GM19328 (cell line): ENCODE data around the gene TCL1B.
"Not testable (repeated sequence)": the region's sequence is repeated elsewhere in the genome, so short reads cannot be mapped to it uniquely, and the experiment has no call there.

Experiments used
- ATAC-seq: cut with Tn5 transposase; IDR thresholded peaks from one replicate; pipeline ENCODE4 v1.9.1; 2021; ENCODE audit warnings: mild to moderate bottlenecking, moderate library complexity; ENCODE audit not compliant: unreplicated experiment

Gene TCL1B, protein sequence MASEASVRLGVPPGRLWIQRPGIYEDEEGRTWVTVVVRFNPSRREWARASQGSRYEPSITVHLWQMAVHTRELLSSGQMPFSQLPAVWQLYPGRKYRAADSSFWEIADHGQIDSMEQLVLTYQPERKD

GRCh38 chr14:95685978-95686922, at the start of gene TCL1B:
TSS of gene TCL1B (plus strand) at chr14:95686426. CDS start at chr14:95686468, 42 bp downstream.
- no peak for ATAC-seq

GRCh38 chr14:95644981-95645380, 41.2 kb upstream of the TCL1B start:
- ATAC-seq: no peak

GRCh38 chr14:95645389-95645996, 40.7 kb upstream of the TCL1B start:
- ATAC-seq: no peak

DNA sequence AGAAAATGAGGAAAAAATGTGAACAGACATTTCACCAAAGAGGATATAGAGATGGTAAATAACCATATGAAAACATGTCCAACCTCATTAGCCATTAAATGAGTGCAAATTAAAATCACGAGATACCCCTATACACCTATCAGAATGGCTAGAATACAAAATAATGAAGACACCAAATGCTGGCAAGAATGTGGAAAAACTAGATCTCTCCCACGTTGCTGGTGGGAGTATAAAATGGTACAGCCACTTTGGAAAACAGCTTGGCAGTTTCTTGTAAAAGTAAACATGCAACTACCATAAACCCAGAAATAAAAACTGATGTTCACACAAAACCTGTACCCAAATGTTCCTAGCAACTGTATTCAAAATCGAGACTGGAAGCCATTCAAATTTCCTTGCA, 38.3 kb upstream of the TCL1B start:
- ATAC-seq: no peak

DNA sequence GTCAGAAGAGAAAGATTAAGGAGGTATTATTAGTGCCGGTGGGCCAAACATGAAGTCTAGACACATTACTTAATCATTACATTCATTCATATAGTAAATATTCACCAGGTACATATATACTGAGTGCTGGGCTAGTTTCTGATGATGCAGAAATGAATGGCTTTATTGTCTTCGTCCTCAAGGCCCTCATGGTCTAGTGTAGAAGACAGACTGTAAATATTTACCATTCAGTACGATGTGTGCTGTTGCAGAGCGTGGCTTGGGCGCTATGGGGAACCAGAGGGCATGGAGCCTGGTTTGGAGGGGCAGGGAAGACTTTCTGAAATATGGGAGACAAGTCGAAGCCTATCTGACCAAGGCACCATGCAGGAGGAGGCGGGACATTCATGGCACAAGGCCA, 37.0 kb upstream of the TCL1B start:
- no peak for ATAC-seq

DNA sequence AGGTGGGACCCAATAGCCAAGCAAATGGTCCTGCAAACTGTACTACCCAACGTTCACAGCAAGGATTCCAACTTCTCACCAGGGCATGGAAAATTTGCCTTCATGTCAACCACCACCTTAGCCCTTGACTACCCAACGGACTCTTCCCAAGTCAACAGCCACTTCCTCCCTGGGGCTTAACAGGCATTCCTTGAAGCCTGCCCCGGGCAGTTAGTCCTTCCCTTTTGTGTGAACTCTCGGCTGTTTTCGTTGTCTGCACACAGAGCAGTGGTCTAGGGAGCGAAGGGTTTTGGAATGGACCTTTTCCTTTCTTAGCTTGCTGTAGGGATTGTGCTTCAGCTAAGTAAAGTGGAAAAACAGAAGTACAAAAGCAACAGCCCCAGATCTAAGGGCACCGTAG, 35.2 kb upstream of the TCL1B start:
- ATAC-seq: no peak

- no peak for ATAC-seq
Observed at GRCh38 chr14:95651821-95652583, 34.2 kb upstream of the TCL1B start.

DNA sequence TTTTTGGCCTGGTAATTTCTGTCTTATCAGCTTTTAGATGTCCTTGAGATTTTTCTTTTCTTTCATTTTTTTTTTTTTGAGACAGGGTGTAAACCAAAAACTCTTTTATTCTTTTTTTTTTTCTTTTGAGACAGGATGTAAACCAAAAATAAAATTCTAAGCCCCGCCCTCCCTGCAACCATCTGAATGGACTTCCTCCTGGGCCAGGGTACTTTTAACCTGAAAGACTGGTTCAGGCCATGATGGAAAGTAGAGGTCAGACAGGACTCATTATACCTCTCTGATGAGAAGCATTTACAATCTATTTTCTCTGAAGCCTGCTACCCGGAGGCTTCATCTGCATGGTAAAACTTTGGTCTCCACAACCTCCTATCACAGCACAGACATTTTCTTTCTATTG, 33.5 kb upstream of the TCL1B start:
- no peak for ATAC-seq

- ATAC-seq: no peak
Observed at GRCh38 chr14:95655461-95655860, 30.8 kb upstream of the TCL1B start.

GRCh38 chr14:95656634-95657033, 29.6 kb upstream of the TCL1B start:
- no peak for ATAC-seq

DNA sequence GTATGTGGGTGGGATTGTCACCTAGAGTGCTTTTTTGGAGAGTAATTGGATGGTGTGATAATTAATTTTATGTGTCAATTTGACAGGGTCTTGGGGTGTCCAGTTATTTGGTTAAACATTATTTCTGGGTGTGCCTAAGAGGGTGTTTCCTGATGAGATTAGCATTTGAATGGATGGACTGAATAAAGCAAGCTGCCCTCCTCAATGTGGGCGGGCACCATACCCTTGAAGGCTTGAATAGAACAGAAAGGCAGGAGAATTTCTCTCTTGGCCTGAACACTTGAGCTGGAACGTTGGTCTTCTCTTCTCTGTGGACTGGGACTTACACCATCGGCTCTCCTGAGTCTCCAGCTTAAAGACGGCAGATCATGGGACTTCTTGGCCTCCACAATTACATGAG, 28.8 kb upstream of the TCL1B start:
- no peak for ATAC-seq

DNA sequence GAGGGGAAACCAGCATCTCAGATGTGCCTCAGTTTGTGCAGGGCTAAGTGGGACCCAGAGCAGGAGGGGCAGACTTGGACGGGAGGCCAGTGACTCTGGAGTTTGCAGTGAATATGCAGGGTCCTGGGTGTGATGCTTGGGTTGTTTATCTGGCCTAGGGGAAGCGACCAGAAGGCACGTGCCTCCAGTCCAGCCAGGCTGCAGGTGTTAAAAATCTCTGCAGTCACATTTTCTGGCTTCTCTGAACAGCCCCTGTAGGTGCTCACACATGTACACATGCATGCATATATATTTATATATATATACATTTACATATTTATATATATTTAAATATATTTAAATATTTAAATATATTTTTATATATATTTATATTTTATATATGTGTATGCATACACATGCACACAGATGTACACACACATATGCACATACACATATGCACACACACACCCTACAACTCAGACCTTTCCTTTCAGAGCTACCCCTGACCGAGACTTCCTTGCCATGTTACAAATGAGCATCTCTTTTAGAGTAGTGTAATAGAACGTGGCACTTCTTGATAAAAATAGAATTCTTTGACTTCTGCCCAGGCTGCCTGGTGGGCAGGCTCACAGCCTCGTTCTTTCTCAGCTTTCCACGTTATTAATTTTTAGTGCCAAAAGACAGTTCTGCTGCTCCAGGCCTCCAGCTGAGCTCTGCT, 26.8 kb upstream of the TCL1B start:
- ATAC-seq: no peak

GRCh38 chr14:95659990-95660385, 26.2 kb upstream of the TCL1B start:
- no peak for ATAC-seq

DNA sequence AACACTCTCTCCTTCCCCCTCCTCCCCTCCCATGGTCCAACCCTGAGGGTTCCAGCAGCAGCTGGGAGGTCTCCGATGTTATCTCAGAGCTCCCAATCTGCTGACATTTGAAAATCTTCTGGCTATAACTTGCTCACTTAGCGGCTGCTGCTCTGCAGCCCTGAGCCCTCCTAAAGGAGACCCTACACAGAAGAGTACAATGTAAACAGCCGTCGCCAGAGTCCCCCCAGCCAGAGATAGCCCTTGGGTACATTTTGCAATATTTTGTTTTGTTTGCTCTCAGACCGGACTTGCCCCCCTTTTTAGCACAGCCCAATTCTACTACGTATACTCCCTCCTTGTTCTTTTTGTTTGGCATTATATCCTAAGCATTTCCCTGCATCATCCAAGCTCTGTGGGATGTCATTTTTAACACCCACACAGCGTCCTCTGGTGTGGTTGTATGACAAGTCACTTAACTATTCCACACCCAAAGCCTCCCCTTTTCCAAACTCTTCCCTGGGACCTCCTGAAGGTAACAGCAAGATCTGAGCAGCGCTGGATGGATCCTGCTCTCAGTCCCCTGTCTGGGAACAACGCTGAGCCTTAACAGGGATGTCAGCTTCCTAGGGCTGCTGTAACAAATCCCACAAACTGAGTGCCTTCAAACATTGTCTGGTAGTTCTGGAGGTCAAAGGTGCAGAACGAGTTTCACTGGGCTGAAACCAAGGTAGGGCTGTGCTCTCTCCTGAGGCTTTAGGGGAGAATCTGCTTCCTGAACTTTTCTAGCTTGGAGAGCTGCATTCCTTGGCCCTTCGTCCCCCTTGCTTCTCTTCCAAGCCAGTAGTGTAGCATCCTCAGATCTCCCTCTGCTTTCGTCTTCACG, 25.3 kb upstream of the TCL1B start:
- no peak for ATAC-seq

DNA sequence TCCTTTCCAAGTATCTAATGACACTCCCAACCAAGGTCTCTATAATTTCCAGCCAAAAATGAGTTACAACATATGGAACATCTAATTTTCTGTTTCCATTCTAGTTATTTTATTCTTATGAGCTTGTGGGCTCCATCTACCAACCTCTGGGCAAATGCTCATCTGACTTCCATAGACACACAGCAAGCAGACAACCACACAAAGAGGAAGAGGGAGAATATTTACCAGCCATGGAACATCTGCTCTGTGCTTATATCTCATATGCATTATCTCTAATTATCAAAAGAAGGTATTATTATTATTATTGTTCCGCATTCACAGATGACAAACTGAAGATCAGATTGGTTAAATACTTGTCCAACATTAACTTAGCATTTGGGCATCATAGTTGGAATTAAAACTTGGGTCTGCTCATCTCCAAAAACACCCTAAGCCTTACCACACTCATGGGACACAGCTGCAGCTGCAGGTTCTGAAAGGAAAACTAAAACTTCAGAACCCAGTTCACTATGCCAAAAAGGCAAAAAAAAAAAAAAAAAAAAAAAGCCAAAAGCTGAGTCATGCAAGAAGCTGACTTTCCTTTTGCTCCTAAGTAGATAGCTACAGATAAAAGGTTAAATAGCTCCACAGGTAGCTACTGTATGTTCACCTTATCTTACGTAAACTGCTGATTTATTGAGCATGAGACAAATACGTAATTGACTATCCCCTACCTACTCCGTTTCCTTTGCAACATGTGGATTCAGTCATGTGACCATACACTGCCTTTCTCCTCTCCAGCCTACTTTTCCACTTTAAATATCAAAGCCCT, 23.6 kb upstream of the TCL1B start:
- no peak for ATAC-seq

GRCh38 chr14:95663226-95663797, 22.9 kb upstream of the TCL1B start:
- no peak for ATAC-seq

DNA sequence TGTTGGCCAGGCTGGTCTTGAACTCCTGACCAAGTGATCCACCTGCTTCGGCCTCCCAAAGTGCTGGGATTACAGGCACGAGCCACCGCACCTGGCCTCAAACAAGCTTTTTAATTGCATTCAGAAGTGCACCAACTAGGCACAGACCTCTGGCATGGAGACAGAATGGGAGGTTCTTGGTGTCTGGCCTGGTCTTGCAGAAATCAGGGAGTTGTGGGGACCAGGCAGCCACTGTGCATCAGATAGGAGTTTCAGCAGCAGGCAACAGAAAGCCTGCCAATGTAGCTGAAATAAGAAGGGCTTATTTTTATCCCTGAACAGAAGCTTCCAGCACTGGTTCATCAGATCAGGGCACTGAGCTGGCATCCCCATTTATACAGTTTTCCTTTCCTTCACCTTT, 22.2 kb upstream of the TCL1B start:
- no peak for ATAC-seq

- no peak for ATAC-seq
Observed at GRCh38 chr14:95664546-95664945, 21.7 kb upstream of the TCL1B start.

GRCh38 chr14:95665530-95665929, 20.7 kb upstream of the TCL1B start:
- ATAC-seq: not testable (repeated sequence)
